GM12874 (cell line): ENCODE measurements around the gene NPM1.

ENCODE experiments used
- CTCF ChIP-seq: IDR thresholded peaks from 2 replicates; pipeline ENCODE4 v1.5.1; 2011; ENCODE audit warnings: low read depth, mild to moderate bottlenecking, control low read depth, low read length, moderate library complexity; ENCODE audit not compliant: insufficient read depth

The NPM1 gene

GRCh38 chr5:171369898-171370297 lies 17.8 kb upstream of the NPM1 start:
- TF ChIP-seq CTCF = no peak

DNA sequence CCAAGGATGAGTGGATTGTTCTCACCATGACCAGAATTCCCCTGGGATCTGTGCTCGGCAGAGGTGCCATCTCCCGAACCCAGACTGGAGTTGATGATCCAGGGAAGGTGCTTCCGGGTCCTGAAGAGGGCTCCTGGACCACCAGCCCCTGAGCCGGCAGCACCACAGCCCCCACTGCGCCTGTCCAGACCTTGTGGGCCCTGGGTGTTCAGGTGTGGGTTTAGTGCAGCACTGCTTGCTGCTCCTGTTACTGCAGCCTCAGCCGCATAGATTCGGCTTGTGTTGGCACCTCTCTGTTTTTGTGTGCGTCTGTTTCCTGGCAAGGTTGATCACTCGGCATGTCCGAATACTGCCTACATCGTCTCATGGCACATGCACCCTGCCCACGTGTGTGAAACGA lies 16.3 kb upstream of the NPM1 start:
- TF ChIP-seq CTCF = no peak

DNA sequence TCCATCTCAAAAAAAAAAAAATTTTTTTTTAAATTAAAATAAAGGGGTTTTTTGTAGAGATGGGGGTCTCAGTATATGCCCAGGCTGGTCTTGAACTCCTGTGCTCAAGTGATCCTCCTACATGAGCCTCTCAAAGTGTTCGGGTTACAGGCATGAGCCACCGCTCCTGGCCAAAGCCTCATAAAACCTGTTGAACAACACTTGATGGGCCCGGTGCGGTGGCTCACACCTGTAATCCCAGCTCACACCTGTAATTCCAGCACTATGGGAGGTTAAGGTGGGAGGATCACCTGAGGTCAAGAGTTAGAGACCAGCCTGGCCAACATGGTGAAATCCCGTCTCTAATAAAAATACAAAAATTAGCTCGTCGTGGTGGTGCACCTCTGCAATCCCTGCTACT lies 7.7 kb upstream of the NPM1 start:
- no peak for TF ChIP-seq CTCF

DNA sequence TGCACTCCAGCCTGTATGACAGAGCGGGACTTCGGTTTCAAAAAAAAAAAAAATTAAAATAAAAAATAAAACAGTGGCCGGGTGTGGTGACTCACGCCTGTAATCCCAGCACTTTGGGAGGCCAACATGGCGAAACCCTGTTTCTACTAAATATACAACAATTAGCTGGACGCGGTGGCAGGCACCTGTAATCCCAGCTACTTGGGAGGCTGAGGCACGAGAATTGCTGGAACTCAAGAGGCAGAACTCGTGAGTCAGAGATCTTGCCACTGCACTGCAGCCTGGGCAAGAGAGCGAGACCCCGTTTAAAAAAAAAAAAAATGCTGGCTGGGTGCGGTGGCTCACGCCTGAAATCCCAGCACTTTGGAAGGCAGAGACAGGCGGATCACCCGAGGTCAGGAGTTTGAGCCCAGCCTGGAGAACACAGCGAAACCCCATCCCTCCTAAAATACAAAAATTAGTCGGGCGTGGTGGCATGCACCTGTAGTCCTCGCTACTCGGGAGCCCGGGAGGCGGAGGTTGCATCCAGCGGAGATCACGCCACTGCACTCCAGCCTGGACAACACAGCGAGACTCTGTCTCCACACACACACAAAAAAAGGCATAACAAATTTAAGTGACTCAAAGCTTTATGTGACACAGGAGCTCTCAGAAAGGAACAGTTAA lies 1.5 kb upstream of the NPM1 start:
- no peak for TF ChIP-seq CTCF

- no peak for TF ChIP-seq CTCF
Measured at GRCh38 chr5:171386861-171387344, 746 bp upstream of the NPM1 start.

DNA sequence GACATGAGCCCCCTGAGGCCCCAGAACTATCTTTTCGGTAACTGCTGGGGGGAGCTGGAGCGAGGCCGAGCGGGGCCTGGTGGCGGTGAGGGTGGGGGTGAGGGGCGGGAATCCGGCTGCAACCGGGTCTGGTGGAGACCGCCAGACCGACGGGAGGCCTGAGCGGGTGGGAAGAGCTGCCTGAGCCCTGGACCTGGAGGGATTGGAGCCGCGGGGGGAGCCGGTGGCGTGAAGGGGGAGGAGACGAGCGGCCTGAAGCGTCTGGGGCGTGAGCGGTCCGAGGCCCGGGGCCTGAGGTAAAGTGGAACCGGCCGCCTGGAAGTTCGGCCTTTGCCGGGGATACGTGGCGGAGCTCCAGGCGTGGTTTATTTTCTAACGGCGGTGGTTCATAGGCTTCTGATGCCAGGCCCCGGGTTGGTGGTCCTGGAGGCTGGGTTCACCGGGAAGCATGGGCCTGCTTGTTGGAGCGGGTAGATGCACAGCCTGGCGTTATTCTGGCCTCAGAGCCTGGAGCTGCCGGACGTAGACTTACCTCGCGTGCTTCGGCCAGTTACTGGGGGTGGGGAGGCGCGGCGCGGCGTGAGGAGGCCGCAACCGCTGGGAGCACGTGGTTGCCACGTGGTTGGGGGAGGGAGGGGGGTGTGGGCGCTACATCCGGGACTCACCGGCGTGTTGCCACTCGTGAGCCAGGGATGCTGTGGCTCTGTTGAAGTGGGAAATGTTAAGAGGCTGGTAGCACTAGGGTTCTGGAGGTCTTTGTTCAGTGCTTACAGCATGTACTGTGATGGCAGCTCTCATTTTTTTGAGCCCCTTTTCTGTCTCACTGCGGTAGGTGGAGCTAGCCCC lies 544 bp downstream of the NPM1 start:
- no peak for TF ChIP-seq CTCF

GRCh38 chr5:171388816-171389168 lies 1.1 kb downstream of the NPM1 start:
- TF ChIP-seq CTCF = no peak
